A549 (cell line): Measurements from ENCODE around the gene TEPSIN. TPM values are rescaled to one million over a fixed set of nuclear protein-coding genes. Genes with fewer than 3 reads are reported as not detected.

Source experiments
- ATAC-seq, 2 experiments: fragments of 200-7000 bp in 1 of 2; fragments of >200 bp in 1 of 2; cut with Nextera tagmentation in 1 of 2; cut with Tn5 transposase in 1 of 2; 3 replicates each; pipeline versions ENCODE4 v1.8.0 to v1.9.1; 2018 to 2020; ENCODE audit warnings: mild to moderate bottlenecking in 1 of 2, moderate library complexity in 1 of 2
- CTCF ChIA-PET: fragments of 300-600 bp; sonication (Branson Sonifier 250); formaldehyde crosslinking; extraction: SDS; loops from one replicate; lab custom pipeline; 2021; ENCODE audit warnings: antibody characterized with exemption, inconsistent platforms; lab: Yijun Ruan, JAX
- POLR2A ChIA-PET: fragments of 350-600 bp; formaldehyde crosslinking; extraction: SDS; loops from one replicate; lab custom pipeline; 2021; ENCODE audit warnings: antibody characterized with exemption, inconsistent platforms; lab: Yijun Ruan, JAX
- DNase-seq, 2 experiments: peaks; one replicate each; pipeline versions ENCODE4 v3.0.0 to v3.0.0-alpha.2; 2011 to 2016; ENCODE audit warnings: low read depth in 1 of 2, low spot score in 1 of 2
- FAIRE-seq: peaks from 2 replicates; lab custom pipeline; 2011; peaks lifted over from hg19 to GRCh38; lab: Jason Lieb, UNC
- H3K27ac ChIP-seq, 2 experiments: fragments of >200 bp; sonication (Bioruptor Twin); formaldehyde crosslinking; 3 replicates each; pipeline ENCODE4 v1.5.1; 2016 to 2017
- H3K4me1 ChIP-seq: fragments of >200 bp; sonication (Bioruptor Twin); formaldehyde crosslinking; 3 replicates; pipeline ENCODE4 v1.6.1; 2016
- H3K4me2 ChIP-seq: fragments of >200 bp; sonication (Bioruptor Twin); formaldehyde crosslinking; 3 replicates; pipeline ENCODE4 v1.6.1; 2016
- H3K4me3 ChIP-seq: fragments of >200 bp; sonication (Bioruptor Twin); formaldehyde crosslinking; 3 replicates; pipeline ENCODE4 v1.5.1; 2016
- H3K9me3 ChIP-seq: fragments of >200 bp; sonication (Bioruptor Twin); formaldehyde crosslinking; 3 replicates; pipeline ENCODE4 v1.6.1; 2016
- ATOH8 ChIP-seq: fragments of 250-450 bp; sonication (Bioruptor Pico); IDR thresholded peaks from 2 replicates; pipeline ENCODE4 v1.5.0; 2020; ENCODE audit warnings: low read depth, mild to moderate bottlenecking, moderate library complexity
- BHLHE40 ChIP-seq: IDR thresholded peaks from 2 replicates; pipeline ENCODE4 v1.6.1; 2012; ENCODE audit warnings: low read depth, low read length, inconsistent platforms
- CBX2 ChIP-seq: fragments of 200-600 bp; sonication (generic); IDR thresholded peaks from 2 replicates; pipeline ENCODE4 v1.6.1; 2016; ENCODE audit warnings: low read depth, mild to moderate bottlenecking, borderline replicate concordance
- E2F6 ChIP-seq: IDR thresholded peaks from 2 replicates; pipeline ENCODE4 v1.6.1; 2012; ENCODE audit warnings: low read depth, borderline replicate concordance
- EHMT2 ChIP-seq: fragments of 200-600 bp; sonication (generic); IDR thresholded peaks from 2 replicates; pipeline ENCODE4 v1.6.1; 2016; ENCODE audit warnings: antibody characterized with exemption, low read depth, mild to moderate bottlenecking, moderate library complexity
- EP300 ChIP-seq, 2 experiments: fragments of >200 bp; sonication (Bioruptor Twin); formaldehyde crosslinking; IDR thresholded peaks; 2 replicates in 1 of 2; 3 replicates in 1 of 2; pipeline ENCODE4 v1.6.1; 2016 to 2017
- ESRRA ChIP-seq: fragments of 150-350 bp; IDR thresholded peaks from 2 replicates; pipeline ENCODE4 v1.6.1; 2014; ENCODE audit warnings: mild to moderate bottlenecking, low read length, borderline replicate concordance
- FOSB ChIP-seq: fragments of 250-450 bp; sonication (Bioruptor Pico); IDR thresholded peaks from 2 replicates; pipeline ENCODE4 v1.5.0; 2020; ENCODE audit warnings: mild to moderate bottlenecking, moderate library complexity
- FOXS1 ChIP-seq: fragments of 250-450 bp; sonication (Bioruptor Pico); IDR thresholded peaks from 2 replicates; pipeline ENCODE4 v1.5.0; 2020; ENCODE audit warnings: mild to moderate bottlenecking, moderate library complexity
- HOXB13 ChIP-seq: fragments of 250-450 bp; sonication (Bioruptor Pico); IDR thresholded peaks from 2 replicates; pipeline ENCODE4 v1.5.0; 2020; ENCODE audit warnings: low read depth, mild to moderate bottlenecking, moderate library complexity
- HOXB5 ChIP-seq: fragments of 250-450 bp; sonication (Bioruptor Pico); IDR thresholded peaks from 2 replicates; pipeline ENCODE4 v1.5.0; 2020; ENCODE audit warnings: mild to moderate bottlenecking, moderate library complexity
- JUNB ChIP-seq: fragments of >200 bp; sonication (Bioruptor Twin); formaldehyde crosslinking; IDR thresholded peaks from 2 replicates; pipeline ENCODE4 v1.6.1; 2016
- KDM1A ChIP-seq: fragments of 200-600 bp; sonication (generic); IDR thresholded peaks from 2 replicates; pipeline ENCODE4 v1.6.1; 2016; ENCODE audit warnings: low read depth, mild to moderate bottlenecking
- MAX ChIP-seq: IDR thresholded peaks from 2 replicates; pipeline ENCODE4 v1.6.1; 2012
- MYC ChIP-seq: IDR thresholded peaks from 2 replicates; pipeline ENCODE4 v1.6.1; 2012; ENCODE audit warnings: mild to moderate bottlenecking, inconsistent platforms, low read length, improper control_type of control experiment, borderline replicate concordance
- NFE2L2 ChIP-seq: fragments of 150-350 bp; conservative IDR thresholded peaks from 2 replicates; pipeline ENCODE4 v1.6.1; 2014; ENCODE audit warnings: low read length
- POLR2AphosphoS2 ChIP-seq: conservative IDR thresholded peaks from 2 replicates; pipeline ENCODE4 v1.6.1; 2012; ENCODE audit warnings: low read length, improper control_type of control experiment, inconsistent platforms
- RARB ChIP-seq: fragments of 250-450 bp; sonication (Bioruptor Pico); IDR thresholded peaks from 2 replicates; pipeline ENCODE4 v1.8.0; 2021; ENCODE audit warnings: mild to moderate bottlenecking, moderate library complexity
- RFX5 ChIP-seq: fragments of 450-650 bp; IDR thresholded peaks from 2 replicates; pipeline ENCODE4 v1.7.1; 2014; ENCODE audit warnings: antibody characterized with exemption, mild to moderate bottlenecking, moderate library complexity
- RNF2 ChIP-seq: fragments of 200-600 bp; sonication (generic); IDR thresholded peaks from 2 replicates; pipeline ENCODE4 v1.6.1; 2016; ENCODE audit warnings: low read depth, mild to moderate bottlenecking, antibody characterized with exemption, moderate library complexity, borderline replicate concordance
- SREBF2 ChIP-seq: fragments of 450-650 bp; IDR thresholded peaks from 2 replicates; pipeline ENCODE4 v1.6.1; 2014; ENCODE audit warnings: mild to moderate bottlenecking, moderate library complexity
- TP53 ChIP-seq: fragments of 250-450 bp; sonication (Bioruptor Pico); IDR thresholded peaks from 2 replicates; pipeline ENCODE4 v1.5.0; 2021; ENCODE audit warnings: mild to moderate bottlenecking, moderate library complexity
- ZC3H11A ChIP-seq: fragments of 450-650 bp; IDR thresholded peaks from 2 replicates; pipeline ENCODE4 v1.6.1; 2014; ENCODE audit warnings: antibody characterized with exemption, mild to moderate bottlenecking
- ZFP36 ChIP-seq: fragments of 450-650 bp; IDR thresholded peaks from 2 replicates; pipeline ENCODE4 v1.6.1; 2014; ENCODE audit warnings: borderline replicate concordance; ENCODE audit not compliant: partially characterized antibody
- ZNF302 ChIP-seq: fragments of 250-450 bp; sonication (Bioruptor Pico); IDR thresholded peaks from 2 replicates; pipeline ENCODE4 v1.9.0; 2021; ENCODE audit warnings: inconsistent platforms, mild to moderate bottlenecking, moderate library complexity
- WGBS: methylation state at CpG from one replicate; pipeline ENCODE4 v1.1.6; 2017; ENCODE audit errors: missing lambda C conversion rate; 5-methylcytosine and 5-hydroxymethylcytosine counted together
- polyA plus RNA-seq, 4 experiments: library from polyadenylated mRNA; depleted of rRNA in 3 of 4; stranded (reverse); fragments of >200 nt; fragmentation: RNase III in 1 of 4; extraction: RNeasy Plus Mini Kit Qiagen cat#74134 plus additional on column Dnase treatment in 1 of 4; gene quantifications; 2 replicates in 3 of 4; 3 replicates in 1 of 4; pipeline ENCODE4 v1.2.3, GENCODE V29; 2011 to 2017
- TF ChIP-seq, protein P1 (sequence below): IDR thresholded peaks from 2 replicates; pipeline ENCODE4 v1.6.1; 2012
- TF ChIP-seq, protein P2 (sequence below): fragments of 450-650 bp; IDR thresholded peaks from 2 replicates; pipeline ENCODE4 v1.6.1; 2014; ENCODE audit warnings: antibody characterized with exemption
- TF ChIP-seq, protein P3 (sequence below): fragments of >200 bp; sonication (Bioruptor Twin); formaldehyde crosslinking; IDR thresholded peaks from 3 replicates; pipeline ENCODE4 v1.6.1; 2016
- TF ChIP-seq, protein P4 (sequence below): fragments of 150-350 bp; IDR thresholded peaks from 2 replicates; pipeline ENCODE4 v1.6.1; 2014; ENCODE audit warnings: low read depth, mild to moderate bottlenecking, low read length

The TEPSIN gene
- polyA plus RNA-seq, 2 of the 4 experiments (the other 2 are of a cell fraction), result 12.5 to 31.3 TPM

DNA sequence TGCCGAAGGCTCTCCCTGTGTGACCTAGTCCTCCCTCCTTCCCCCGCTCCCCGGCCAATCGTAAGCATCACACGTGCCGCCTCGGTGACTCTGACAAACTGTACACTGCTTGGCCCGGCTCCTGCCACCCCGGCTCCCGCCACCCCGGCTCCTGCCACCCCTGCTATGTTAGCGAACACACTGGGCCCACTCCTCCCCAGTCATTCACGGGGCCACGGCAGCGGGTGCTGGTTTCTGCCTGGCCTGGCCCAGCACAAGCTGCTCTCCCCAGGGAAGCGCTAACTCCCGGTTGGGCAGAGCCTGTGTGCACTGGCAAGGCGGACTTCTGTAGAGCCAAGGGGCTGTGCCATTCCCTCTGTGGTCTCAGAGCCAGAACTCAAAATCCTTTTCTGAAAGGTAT, 22.2 kb upstream of the TEPSIN start:
- FAIRE-seq, result no peak
- TF ChIP-seq, protein P1, sequence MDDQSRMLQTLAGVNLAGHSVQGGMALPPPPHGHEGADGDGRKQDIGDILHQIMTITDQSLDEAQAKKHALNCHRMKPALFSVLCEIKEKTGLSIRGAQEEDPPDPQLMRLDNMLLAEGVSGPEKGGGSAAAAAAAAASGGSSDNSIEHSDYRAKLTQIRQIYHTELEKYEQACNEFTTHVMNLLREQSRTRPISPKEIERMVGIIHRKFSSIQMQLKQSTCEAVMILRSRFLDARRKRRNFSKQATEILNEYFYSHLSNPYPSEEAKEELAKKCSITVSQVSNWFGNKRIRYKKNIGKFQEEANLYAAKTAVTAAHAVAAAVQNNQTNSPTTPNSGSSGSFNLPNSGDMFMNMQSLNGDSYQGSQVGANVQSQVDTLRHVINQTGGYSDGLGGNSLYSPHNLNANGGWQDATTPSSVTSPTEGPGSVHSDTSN, result no peak
- TF ChIP-seq MYC (no peak), CBX2 (no peak), FOSB (CRISPR knock-in tag) (no peak), POLR2AphosphoS2 (no peak), EP300 (IDR thresholded peaks at IDR 0.05) (no peak)
- POLR2A ChIA-PET, result no interaction called here

DNA sequence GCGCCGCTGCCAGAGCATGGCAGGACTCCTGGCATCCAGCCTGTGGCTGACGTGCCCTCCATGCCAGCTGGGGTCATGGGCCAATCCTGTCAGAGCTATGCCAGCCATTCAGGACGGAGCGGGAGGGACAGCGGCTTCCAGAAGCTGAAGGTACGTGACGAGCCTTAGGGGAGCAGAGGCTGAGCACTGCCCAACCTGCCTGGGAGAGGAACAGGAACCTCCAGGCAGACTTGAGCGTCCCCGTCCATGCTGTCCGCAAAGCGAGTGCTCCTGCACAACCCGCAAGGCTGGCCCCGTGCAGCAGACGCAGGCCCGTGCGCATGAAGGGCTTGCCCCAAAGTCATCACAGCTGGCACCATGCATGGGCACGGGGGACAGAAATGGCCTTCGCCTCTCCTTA, 21.8 kb upstream of the TEPSIN start:
- TF ChIP-seq FOSB (CRISPR knock-in tag), result no peak
- TF ChIP-seq NFE2L2, result no peak
- TF ChIP-seq TP53 (CRISPR knock-in tag), result no peak
- TF ChIP-seq KDM1A, result no peak
- TF ChIP-seq FOXS1 (CRISPR knock-in tag), result no peak
- no peak for TF ChIP-seq JUNB
- TF ChIP-seq HOXB5, result no peak
- TF ChIP-seq EHMT2, result no peak
- no peak for TF ChIP-seq SREBF2
- TF ChIP-seq E2F6, result no peak
- no peak for TF ChIP-seq RNF2
- no peak for TF ChIP-seq RFX5
- TF ChIP-seq, protein P2, sequence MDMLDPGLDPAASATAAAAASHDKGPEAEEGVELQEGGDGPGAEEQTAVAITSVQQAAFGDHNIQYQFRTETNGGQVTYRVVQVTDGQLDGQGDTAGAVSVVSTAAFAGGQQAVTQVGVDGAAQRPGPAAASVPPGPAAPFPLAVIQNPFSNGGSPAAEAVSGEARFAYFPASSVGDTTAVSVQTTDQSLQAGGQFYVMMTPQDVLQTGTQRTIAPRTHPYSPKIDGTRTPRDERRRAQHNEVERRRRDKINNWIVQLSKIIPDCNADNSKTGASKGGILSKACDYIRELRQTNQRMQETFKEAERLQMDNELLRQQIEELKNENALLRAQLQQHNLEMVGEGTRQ, result no peak
- TF ChIP-seq MAX, result no peak
- no peak for TF ChIP-seq ZC3H11A
- no peak for TF ChIP-seq ZFP36
- TF ChIP-seq, all 56 proteins: peak for 0
- no peak overlapping the region for H3K27ac ChIP-seq
- ChIA-PET CTCF (interaction anchor here (1.0 to 14.8 kb wide), 7 partner anchors 9 to 340 kb away, joined by 3 to 184 read pairs (median 10); no protein-coding TSS in a partner anchor), POLR2A (no interaction called here)
- H3K9me3 ChIP-seq, result no peaks in the 10 kb centered on the region
- ATAC-seq (no peak), FAIRE-seq (no peak), DNase-seq (no peak)
- peaks cover 11% of the 10 kb centered on the region; the same call in 2 of the 3 replicates for H3K4me1 ChIP-seq
- 96% methylated on average over 19 of the region's 19 CpGs for WGBS
- H3K4me3 ChIP-seq, result no peak overlapping the region
- H3K4me2 ChIP-seq, result no peak overlapping the region

More for the DNA sequence above, 22.2 kb upstream of the TEPSIN start:
- H3K4me3 ChIP-seq, result no peak overlapping the region
- no peak overlapping the region for H3K27ac ChIP-seq
- no peak for DNase-seq
- CTCF ChIA-PET, result interaction anchor here (1.0 to 14.8 kb wide), 7 partner anchors 9 to 340 kb away, joined by 3 to 184 read pairs (median 10); no protein-coding TSS in a partner anchor
- no peak overlapping the region for H3K4me2 ChIP-seq
- H3K9me3 ChIP-seq, result no peaks in the 10 kb centered on the region
- ATAC-seq, result no peak
- H3K4me1 ChIP-seq, result peaks cover 9% of the 10 kb centered on the region; the same call in 2 of the 3 replicates
- WGBS, result 92% methylated on average over 15 of the region's 18 CpGs

GRCh38 chr17:81260171-81260570, 21.3 kb upstream of the TEPSIN start:
- no peak overlapping the region for H3K4me3 ChIP-seq
- 94% methylated on average over 17 of the region's 17 CpGs for WGBS
- no peak overlapping the region for H3K4me2 ChIP-seq
- ChIA-PET CTCF (interaction anchor here (1.0 to 14.8 kb wide), 6 partner anchors 10 to 341 kb away, joined by 3 to 184 read pairs (median 8); no protein-coding TSS in a partner anchor), POLR2A (no interaction called here)
- DNase-seq, result no peak
- no peak for ATAC-seq
- H3K9me3 ChIP-seq, result no peaks in the 10 kb centered on the region
- no peak for FAIRE-seq
- peaks cover 15% of the 10 kb centered on the region for H3K4me1 ChIP-seq
- no peak overlapping the region for H3K27ac ChIP-seq
- TF ChIP-seq BHLHE40 (no peak), HOXB13 (CRISPR knock-in tag) (no peak), EHMT2 (no peak), ATOH8 (CRISPR knock-in tag) (no peak), FOXS1 (CRISPR knock-in tag) (no peak), NFE2L2 (no peak), RARB (no peak), ESRRA (no peak), HOXB5 (no peak), ZNF302 (no peak)
- TF ChIP-seq, protein P3, sequence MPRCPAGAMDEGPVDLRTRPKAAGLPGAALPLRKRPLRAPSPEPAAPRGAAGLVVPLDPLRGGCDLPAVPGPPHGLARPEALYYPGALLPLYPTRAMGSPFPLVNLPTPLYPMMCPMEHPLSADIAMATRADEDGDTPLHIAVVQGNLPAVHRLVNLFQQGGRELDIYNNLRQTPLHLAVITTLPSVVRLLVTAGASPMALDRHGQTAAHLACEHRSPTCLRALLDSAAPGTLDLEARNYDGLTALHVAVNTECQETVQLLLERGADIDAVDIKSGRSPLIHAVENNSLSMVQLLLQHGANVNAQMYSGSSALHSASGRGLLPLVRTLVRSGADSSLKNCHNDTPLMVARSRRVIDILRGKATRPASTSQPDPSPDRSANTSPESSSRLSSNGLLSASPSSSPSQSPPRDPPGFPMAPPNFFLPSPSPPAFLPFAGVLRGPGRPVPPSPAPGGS, result no peak
- TF ChIP-seq, protein P4, sequence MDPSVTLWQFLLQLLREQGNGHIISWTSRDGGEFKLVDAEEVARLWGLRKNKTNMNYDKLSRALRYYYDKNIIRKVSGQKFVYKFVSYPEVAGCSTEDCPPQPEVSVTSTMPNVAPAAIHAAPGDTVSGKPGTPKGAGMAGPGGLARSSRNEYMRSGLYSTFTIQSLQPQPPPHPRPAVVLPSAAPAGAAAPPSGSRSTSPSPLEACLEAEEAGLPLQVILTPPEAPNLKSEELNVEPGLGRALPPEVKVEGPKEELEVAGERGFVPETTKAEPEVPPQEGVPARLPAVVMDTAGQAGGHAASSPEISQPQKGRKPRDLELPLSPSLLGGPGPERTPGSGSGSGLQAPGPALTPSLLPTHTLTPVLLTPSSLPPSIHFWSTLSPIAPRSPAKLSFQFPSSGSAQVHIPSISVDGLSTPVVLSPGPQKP, result no peak
